Transverse colon (tissue), 4 donors: ENCODE measurements around the gene SYNJ1.

ENCODE experiments used
- POLR2AphosphoS5 ChIP-seq, 3 donors: sonication (generic); formaldehyde crosslinking; IDR thresholded peaks; one replicate each; pipeline ENCODE4 v1.6.1; 2016; ENCODE audit warnings: antibody characterized with exemption in 3 of 3
- TF ChIP-seq, protein P1 (sequence below), 5 experiments: fragments of 200-600 bp in 3 of 5; fragments of 450-650 bp in 2 of 5; sonication (generic) in 3 of 5; IDR thresholded peaks; 1 replicate in 2 of 5; 2 replicates in 3 of 5; pipeline ENCODE4 v1.5.1; 2016 to 2017; ENCODE audit warnings: antibody characterized with exemption in 5 of 5, inconsistent platforms in 3 of 5, mild to moderate bottlenecking in 2 of 5, moderate library complexity in 1 of 5

DNA sequence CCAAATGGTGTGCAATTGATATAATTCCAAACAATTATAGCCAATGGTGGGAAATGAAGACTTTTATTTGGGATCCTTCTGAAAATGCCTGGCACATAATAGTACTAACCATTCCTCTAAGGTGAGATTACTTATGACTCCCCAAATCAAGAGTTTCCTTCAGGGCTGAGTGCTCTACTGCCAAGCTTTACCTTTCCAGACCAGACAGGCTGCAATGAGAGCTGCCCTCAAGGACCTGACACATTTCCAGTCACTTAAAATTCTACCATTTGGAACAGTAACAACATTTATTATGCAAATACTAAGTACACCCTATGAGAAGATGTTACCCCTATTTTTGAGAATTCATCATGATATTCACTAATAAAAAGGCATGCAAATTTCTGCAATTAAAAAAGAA is 22.6 kb upstream of the SYNJ1 start:
- TF ChIP-seq, protein P1, sequence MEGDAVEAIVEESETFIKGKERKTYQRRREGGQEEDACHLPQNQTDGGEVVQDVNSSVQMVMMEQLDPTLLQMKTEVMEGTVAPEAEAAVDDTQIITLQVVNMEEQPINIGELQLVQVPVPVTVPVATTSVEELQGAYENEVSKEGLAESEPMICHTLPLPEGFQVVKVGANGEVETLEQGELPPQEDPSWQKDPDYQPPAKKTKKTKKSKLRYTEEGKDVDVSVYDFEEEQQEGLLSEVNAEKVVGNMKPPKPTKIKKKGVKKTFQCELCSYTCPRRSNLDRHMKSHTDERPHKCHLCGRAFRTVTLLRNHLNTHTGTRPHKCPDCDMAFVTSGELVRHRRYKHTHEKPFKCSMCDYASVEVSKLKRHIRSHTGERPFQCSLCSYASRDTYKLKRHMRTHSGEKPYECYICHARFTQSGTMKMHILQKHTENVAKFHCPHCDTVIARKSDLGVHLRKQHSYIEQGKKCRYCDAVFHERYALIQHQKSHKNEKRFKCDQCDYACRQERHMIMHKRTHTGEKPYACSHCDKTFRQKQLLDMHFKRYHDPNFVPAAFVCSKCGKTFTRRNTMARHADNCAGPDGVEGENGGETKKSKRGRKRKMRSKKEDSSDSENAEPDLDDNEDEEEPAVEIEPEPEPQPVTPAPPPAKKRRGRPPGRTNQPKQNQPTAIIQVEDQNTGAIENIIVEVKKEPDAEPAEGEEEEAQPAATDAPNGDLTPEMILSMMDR (IDR thresholded peaks at IDR 0.05): no peak
- TF ChIP-seq POLR2AphosphoS5 (IDR thresholded peaks at IDR 0.05): no peak
